Stimulated activated CD8-positive, alpha-beta memory T cell treated with anti-CD3 and anti-CD28 coated beads, Interleukin-15, amount 100 ng/mL, for 1 hour (primary cell): Measurements from ENCODE around the gene LTBP1.
"Not testable (repeated sequence)": the region's sequence is repeated elsewhere in the genome, so short reads cannot be mapped to it uniquely, and the experiment has no call there.

ENCODE experiments used
- DNase-seq: peaks from one replicate; pipeline ENCODE4 v3.0.0-alpha.2; 2020; ENCODE audit warnings: low read depth

LTBP1 gene

DNA sequence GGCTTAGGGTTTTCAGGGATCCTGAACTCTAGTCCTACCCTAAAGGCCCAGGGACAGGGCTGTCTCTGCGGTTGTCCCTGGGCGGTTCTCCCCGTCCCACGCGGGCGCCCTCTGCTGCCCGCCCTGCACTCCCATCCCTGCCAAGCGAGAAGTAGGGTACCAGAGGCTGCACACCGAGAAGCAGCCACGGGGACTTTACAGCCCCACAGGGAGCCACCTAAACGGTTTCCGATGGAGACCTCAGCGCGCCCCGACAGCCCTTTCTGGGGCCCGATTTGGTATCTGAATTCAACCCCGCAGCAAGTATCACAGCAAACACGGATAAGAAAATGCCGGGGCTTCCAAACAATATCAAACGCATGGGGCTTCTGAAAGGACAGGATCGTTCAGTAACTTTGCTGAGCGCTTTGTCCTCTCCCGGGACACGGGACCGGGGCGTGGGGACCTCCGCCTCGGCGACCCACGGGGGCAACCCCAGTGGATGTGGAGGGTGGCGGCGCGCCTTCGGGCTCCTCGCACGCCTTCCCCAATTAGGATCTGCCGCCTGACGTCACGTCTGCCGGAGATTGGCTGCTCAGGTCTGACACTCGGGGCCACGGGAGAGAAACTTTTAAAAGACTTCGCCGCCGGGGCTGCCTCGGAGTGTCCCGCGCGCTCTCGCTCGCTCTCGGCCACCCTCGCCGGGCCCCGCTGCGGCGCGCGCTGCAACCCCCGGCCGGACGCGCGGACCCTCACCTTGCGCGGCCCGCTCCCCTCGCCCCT is at the start of gene LTBP1:
TSS of gene LTBP1 (plus strand) at position 640 of the 762 bp plus-strand sequence. CDS start 372 bp downstream, outside the sequence.
- DNase-seq = no peak

DNA sequence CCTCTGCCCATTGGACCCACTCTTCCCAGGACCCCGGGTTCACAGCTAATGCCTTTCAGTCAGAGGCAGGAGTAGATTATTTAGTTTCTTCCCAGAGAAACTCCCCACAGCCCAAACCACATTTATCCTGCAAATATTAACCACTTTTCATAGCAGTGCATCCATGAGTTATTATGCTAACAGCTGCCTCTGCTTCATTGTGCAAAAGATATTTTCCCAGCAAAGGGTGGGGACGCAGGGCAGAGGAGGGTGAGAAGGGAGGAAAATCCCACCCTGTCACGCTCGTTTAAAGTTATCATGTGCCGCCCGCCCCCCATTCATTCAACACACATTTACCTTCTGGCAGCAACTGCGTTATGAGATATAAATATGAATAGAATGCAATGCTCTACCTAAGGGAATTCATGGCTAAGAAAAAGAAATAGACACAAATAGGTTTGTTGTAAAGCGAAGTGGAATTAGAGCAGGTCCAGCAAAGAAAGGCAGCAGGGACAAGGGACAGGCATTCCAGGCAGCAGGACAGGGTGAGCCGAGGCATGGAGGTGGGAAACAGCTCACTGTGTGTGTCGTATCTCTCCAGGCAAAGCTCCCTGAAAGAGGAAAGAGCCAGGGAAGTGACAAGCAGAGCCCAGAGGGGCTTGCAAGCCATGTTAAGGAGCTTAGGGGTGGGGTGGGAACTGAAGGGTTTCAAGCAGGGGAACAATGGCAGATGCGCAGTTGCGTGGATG is 46.3 kb upstream of the LTBP1 start:
- DNase-seq = no peak

DNA sequence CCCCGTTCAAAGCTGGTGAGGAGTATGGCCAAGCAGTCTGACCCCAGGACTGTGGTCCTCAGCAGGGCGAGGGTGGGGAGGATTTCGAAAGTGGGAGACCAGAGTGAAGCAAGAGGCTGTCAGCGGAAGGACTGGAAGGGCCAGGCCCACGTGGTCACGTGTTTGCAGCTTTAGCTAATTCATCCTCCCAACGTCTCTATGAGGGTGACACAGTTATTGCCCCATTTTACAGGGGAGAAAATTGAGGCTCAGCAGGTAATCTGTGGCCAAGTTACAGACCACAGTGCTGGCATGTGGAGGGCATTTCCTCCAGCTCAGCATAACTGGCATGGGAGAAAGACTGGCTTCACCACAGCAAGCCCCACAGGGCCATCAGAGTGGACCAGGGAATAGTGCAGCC is 45.4 kb upstream of the LTBP1 start:
- DNase-seq = no peak

DNA sequence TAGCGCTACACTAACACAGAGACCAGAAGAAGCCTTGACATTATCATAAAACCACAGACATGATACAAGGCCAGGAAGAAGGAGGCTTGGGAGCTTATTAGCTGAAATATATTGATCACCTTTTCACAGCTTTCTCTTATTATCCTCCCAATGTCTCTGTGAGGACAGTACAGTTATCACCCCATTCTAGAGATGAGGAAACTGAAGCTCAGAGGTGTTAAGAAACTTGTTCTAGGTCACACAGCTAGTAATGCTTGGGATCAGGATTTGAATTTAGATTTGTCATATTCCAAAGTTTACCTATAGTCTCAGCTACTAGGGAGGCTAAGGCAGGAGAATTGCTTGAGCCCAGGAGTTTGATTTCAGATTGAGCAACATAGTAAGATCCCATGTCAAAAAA is 44.6 kb upstream of the LTBP1 start:
- no peak for DNase-seq

GRCh38 chr2:32902986-32903385 is 43.8 kb upstream of the LTBP1 start:
- no peak for DNase-seq

DNA sequence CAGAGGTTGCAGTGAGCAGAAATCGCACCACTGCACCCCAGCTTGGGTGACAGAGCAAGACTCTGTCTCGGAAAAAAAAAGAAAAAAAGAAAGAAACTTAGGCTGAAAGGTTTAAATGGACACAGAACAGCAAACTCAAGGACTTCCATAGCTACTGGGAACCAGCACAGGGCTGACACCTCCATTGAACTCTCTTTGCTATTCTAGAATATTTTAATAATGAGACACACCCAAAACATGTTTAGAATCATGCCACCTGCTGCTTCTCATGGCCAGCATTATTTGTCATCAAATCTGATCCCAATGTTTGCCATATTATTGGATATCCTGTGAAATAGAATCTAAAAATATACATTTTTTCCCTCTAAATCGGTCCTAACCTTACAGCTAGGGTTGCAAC is 42.7 kb upstream of the LTBP1 start:
- no peak for DNase-seq

DNA sequence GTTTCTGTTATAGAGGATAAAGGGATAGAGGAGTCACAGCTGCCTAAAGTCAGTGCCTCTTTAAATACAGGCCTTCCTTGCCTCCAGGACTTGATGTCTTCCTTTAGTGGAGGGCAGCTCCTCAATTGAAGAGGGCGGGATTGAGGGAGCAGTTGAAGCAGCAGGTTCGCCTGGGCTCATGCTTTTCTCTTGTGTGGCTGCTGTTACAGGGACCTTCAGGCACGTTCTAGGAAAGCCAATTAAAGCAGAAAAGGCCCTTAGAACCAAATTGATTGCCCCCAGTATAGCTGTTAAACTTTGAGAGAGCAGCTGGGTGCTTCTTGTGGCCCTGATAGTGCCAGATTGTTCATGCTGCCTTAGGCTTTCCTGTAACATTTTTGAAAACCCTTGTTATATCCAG is 42.0 kb upstream of the LTBP1 start:
- no peak for DNase-seq

GRCh38 chr2:32905270-32905669 is 41.5 kb upstream of the LTBP1 start:
- DNase-seq = no peak

DNA sequence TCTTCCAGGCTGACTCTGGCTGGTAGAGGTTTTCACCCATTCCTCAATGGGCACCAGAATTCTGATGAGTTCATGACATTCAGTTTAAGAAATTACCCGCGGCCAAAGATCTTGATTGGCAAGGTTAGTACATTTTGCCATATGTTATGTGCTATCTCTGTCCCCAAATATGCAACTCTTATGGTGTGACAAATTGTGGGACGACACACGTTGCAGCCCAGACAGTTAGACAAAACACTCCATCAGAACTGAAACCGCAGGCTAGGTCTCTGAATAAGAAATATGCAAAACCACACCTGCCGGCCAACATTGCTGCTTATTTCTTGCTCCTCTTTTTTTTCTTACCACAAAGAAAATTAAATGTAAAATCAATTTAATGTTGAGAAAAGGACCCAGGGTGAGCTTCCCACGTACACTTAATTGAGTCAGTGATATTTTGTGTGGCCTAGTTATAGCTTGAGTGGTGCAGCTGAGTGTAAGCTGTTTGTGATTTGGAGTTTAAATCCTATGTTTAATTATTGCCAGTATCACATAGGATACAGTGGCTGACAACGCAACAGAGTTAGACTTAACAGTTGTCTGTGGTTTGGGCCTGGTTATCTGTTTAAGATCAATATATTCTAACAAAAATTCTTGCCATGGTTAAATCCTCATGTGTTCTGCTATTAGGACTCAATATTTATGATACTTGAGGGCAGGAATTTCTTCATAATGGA is 35.7 kb upstream of the LTBP1 start:
- no peak for DNase-seq

DNA sequence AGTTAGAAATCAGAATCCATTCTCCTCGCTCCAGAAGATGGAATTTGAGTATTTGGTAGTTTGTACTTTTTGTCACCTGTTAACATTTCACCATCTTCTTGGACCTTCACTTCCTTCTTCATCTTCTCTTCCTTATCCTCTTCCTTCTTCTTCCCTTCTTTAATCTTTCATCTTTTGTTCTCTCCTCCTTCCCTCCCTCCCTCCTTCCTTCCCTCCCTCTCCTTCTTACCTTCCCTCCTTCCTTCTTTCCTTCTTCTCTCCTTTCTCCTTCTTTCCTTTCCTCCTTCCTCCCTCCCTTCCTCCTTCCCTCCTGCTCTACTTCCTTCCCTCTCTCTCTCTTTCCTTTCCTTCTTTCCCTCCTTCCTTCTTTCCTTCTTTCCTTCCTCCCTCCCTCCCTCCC is 31.1 kb upstream of the LTBP1 start:
- no peak for DNase-seq

GRCh38 chr2:32918774-32919173 is 28.0 kb upstream of the LTBP1 start:
- no peak for DNase-seq

- not testable (repeated sequence) for DNase-seq
These were observed 26.9 kb upstream of the LTBP1 start for GRCh38 chr2:32919901-32920300.

GRCh38 chr2:32921486-32921885 is 25.3 kb upstream of the LTBP1 start:
- DNase-seq = not testable (repeated sequence)

- no peak for DNase-seq
These were observed 24.3 kb upstream of the LTBP1 start for GRCh38 chr2:32922501-32922900.

- DNase-seq = no peak
These were observed 23.6 kb upstream of the LTBP1 start for GRCh38 chr2:32923109-32923508.

DNA sequence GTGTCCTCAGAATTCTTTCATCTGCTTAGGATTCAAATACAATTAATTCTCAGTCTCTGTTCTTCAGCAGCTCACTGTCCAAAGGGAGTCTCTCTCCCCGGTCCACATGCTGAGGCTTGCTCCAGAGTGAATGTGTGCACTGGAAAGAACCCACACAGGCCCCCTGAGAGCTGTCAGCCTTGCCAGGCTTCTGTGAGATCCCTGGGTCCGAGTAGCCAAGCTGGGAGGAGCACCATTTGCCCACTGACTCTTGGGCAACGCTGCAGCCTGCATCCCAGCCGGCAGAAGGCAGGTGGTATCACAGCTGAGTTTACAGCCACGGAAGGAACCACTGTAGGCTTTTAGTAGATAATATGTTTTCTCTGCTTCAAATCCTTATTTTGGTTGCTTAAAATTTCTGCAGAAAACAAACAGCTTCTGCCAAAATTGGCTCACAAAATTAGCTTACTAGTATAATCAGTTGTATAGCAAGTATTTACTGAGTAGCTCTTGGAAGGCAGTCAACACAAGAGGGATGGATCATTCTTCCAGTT is 21.4 kb upstream of the LTBP1 start:
- no peak for DNase-seq

GRCh38 chr2:32925976-32926707 is 20.6 kb upstream of the LTBP1 start:
- DNase-seq = no peak

DNA sequence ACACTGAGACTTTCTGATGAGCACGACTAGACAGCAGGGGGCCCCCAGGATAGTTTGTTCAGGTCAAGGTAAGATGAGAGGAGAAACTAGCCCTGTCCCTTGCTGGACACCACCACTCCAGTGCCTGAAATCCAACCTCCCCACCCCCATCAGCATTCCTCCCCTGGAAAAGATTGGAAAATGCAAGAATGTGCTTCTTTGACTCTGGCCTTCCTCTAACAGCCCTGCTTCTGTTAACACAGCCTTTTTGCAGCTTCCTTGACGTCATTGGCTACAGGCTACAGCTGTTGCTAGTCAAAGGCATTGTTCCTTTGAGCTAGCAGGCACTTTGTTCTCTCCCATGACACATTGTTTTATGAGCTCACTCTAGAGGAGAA is 20.1 kb upstream of the LTBP1 start:
- DNase-seq = no peak

DNA sequence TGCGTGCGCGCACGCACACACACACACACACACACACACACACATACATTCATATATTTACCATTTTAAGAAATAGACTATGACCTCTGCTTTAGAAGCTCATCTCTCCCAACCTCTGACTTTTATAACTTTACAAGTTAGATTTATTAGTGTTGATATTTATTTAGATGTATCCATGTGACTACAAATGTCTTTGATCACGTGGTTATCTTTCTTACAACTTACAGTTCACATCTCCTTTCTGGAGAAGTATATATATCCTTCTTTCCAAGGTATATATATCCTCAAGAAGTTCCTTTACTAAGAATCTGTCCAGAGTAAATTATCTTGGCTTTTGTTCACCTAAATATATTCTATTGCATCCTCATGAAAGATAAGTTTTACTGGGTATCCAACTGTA is 16.3 kb upstream of the LTBP1 start:
- DNase-seq = no peak

GRCh38 chr2:32931519-32931918 is 15.2 kb upstream of the LTBP1 start:
- no peak for DNase-seq

GRCh38 chr2:32931945-32932709 is 14.6 kb upstream of the LTBP1 start:
- DNase-seq = no peak
